GM12878 (cell line): ENCODE measurements around the gene EIF5. TPM values are rescaled to one million over a fixed set of nuclear protein-coding genes. Genes with fewer than 3 reads are reported as not detected.

Experiments
- ASH2L ChIP-seq: fragments of 300-600, 200-600 bp; sonication (generic); IDR thresholded peaks from 2 replicates; pipeline ENCODE4 v1.6.1; 2017; ENCODE audit warnings: low read depth, mild to moderate bottlenecking, borderline replicate concordance
- ATF7 ChIP-seq: fragments of 450-650 bp; IDR thresholded peaks from 2 replicates; pipeline ENCODE4 v1.6.1; 2016; ENCODE audit warnings: low read depth, mild to moderate bottlenecking
- BCL11A ChIP-seq: IDR thresholded peaks from 2 replicates; pipeline ENCODE4 v1.6.1; 2011; ENCODE audit warnings: low read depth, low read length
- CEBPZ ChIP-seq: fragments of 150-350 bp; IDR thresholded peaks from 2 replicates; pipeline ENCODE4 v1.6.1; 2016; ENCODE audit warnings: low read depth, low read length
- EZH2 ChIP-seq: IDR thresholded peaks from 2 replicates; pipeline ENCODE4 v1.6.1; 2012; ENCODE audit warnings: low read depth, mild to moderate bottlenecking, control low read depth, inconsistent platforms, low read length, borderline replicate concordance; ENCODE audit not compliant: control insufficient read depth
- MEF2B ChIP-seq: fragments of 450-650 bp; IDR thresholded peaks from 2 replicates; pipeline ENCODE4 v1.6.1; 2018; ENCODE audit warnings: mild to moderate bottlenecking, moderate library complexity; ENCODE audit not compliant: partially characterized antibody, poor library complexity, severe bottlenecking
- MTA2 ChIP-seq: fragments of 450-650 bp; IDR thresholded peaks from 2 replicates; pipeline ENCODE4 v1.6.1; 2016; ENCODE audit warnings: low read depth, mild to moderate bottlenecking, moderate library complexity
- RCOR1 ChIP-seq: conservative IDR thresholded peaks from 2 replicates; pipeline ENCODE4 v1.6.1; 2012; ENCODE audit warnings: low read depth, low read length, improper control_type of control experiment
- RELA ChIP-seq: fragments of 450-650 bp; IDR thresholded peaks from 2 replicates; pipeline ENCODE4 v1.8.0; 2014; ENCODE audit warnings: borderline replicate concordance; ENCODE audit not compliant: partially characterized antibody
- SIN3A ChIP-seq: IDR thresholded peaks from 2 replicates; pipeline ENCODE4 v1.6.1; 2012; ENCODE audit warnings: low read depth, low read length, improper control_type of control experiment
- USF1 ChIP-seq: IDR thresholded peaks from 2 replicates; pipeline ENCODE4 v1.6.1; 2011; ENCODE audit warnings: borderline replicate concordance, low read depth, mild to moderate bottlenecking, moderate library complexity, mixed read lengths, low read length; ENCODE audit not compliant: insufficient read depth; ENCODE audit errors: extremely low read length
- ZNF384 ChIP-seq: IDR thresholded peaks from 2 replicates; pipeline ENCODE4 v1.6.1; 2012; ENCODE audit warnings: low read depth, mild to moderate bottlenecking, low read length, improper control_type of control experiment, borderline replicate concordance
- polyA plus RNA-seq, 11 experiments: library from polyadenylated mRNA; depleted of rRNA in 4 of 11; unstranded in 6 of 11; stranded (reverse) in 5 of 11; fragments of >200 nt; fragmentation: Nextera tagmentation in 4 of 11; fragmentation: Illumina TruSeq in 1 of 11; extraction: Ambion mirVana in 4 of 11; extraction: Trizol in 1 of 11; gene quantifications; 1 replicate in 1 of 11; 2 replicates in 10 of 11; pipeline versions ENCODE4 v1.2.1 to v1.2.3, GENCODE V29; 2011 to 2016; ENCODE audit warnings: inconsistent platforms in 2 of 11, missing spikeins in 2 of 11, low read depth in 1 of 11
- total RNA-seq, 4 experiments: library from RNA; depleted of rRNA in 3 of 4; stranded (reverse); fragments of >200 nt in 3 of 4; fragmentation: Illumina TruSeq in 1 of 4; extraction: Trizol in 1 of 4; gene quantifications; 2 replicates each; pipeline versions ENCODE4 v1.2.1 to v1.2.3, GENCODE V29; 2013 to 2021
- TF ChIP-seq, protein P1 (sequence below): fragments of 450-650 bp; formaldehyde crosslinking; IDR thresholded peaks from 2 replicates; pipeline ENCODE4 v1.5.0; 2022; ENCODE audit warnings: mild to moderate bottlenecking, missing genetic modification characterization
- TF ChIP-seq, protein P2 (sequence below): fragments of 450-650 bp; IDR thresholded peaks from 2 replicates; pipeline ENCODE4 v1.6.1; 2017; ENCODE audit warnings: mild to moderate bottlenecking, moderate library complexity

EIF5 gene
- total and polyA plus RNA-seq, 10 of the 15 experiments (the other 5 are each of a cell fraction or from before 2014, with no cell fraction given) = 51.2 to 360 (median 115) TPM

DNA sequence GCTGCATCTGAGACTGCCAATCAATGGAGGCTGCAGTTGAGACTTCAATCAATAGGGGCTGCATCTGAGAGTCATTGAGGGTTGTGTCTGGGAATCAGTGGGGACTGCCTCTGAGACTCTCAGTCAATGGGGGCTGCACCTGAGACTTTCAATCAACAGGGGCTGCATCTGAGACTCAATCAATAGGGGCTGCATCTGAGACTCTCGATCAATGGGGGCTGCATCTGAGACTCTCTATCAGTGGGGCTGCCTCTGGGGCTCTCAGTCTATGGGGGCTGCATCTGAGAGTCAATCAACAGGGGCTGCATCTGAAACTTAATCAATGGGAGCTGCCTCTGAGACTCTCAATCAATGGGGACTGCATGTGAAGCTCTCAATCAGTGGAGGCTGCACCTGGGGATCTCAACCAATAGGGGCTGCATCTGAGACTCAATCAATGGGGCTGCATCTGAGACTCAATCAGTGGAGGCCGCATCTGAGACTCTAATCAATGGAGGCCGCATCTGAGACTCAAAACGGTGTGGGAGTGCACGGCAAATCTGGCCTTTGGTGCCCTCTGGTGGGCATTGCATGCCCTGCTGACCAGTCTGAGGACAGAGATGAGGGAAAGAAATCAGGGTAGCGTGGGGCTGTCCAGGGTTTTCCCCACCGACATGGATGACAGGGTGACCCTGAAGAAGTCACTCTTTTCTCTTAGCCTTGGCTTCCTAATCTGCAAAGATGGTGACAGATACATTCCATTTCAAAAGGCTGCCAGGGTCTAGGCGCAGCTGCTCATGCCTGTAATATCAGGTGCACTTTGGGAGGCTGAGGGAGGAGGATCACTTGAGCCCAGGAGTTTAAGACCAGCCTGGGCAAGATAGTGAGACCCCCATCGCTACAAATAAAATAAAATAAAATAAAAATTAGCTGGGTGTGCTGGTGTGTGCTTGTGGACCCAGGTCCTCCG, 41.3 kb upstream of the EIF5 start (continued):
- TF ChIP-seq, protein P1, sequence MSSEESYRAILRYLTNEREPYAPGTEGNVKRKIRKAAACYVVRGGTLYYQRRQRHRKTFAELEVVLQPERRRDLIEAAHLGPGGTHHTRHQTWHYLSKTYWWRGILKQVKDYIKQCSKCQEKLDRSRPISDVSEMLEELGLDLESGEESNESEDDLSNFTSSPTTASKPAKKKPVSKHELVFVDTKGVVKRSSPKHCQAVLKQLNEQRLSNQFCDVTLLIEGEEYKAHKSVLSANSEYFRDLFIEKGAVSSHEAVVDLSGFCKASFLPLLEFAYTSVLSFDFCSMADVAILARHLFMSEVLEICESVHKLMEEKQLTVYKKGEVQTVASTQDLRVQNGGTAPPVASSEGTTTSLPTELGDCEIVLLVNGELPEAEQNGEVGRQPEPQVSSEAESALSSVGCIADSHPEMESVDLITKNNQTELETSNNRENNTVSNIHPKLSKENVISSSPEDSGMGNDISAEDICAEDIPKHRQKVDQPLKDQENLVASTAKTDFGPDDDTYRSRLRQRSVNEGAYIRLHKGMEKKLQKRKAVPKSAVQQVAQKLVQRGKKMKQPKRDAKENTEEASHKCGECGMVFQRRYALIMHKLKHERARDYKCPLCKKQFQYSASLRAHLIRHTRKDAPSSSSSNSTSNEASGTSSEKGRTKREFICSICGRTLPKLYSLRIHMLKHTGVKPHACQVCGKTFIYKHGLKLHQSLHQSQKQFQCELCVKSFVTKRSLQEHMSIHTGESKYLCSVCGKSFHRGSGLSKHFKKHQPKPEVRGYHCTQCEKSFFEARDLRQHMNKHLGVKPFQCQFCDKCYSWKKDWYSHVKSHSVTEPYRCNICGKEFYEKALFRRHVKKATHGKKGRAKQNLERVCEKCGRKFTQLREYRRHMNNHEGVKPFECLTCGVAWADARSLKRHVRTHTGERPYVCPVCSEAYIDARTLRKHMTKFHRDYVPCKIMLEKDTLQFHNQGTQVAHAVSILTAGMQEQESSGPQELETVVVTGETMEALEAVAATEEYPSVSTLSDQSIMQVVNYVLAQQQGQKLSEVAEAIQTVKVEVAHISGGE (CRISPR knock-in tag) = no peak
- TF ChIP-seq BCL11A (no peak), USF1 (no peak), MEF2B (no peak), CEBPZ (no peak), ZNF384 (no peak), MTA2 (no peak), EZH2 (no peak), RELA (peak; percentile 73), ASH2L (no peak), SIN3A (no peak), ATF7 (no peak), RCOR1 (no peak)
- TF ChIP-seq, protein P2, sequence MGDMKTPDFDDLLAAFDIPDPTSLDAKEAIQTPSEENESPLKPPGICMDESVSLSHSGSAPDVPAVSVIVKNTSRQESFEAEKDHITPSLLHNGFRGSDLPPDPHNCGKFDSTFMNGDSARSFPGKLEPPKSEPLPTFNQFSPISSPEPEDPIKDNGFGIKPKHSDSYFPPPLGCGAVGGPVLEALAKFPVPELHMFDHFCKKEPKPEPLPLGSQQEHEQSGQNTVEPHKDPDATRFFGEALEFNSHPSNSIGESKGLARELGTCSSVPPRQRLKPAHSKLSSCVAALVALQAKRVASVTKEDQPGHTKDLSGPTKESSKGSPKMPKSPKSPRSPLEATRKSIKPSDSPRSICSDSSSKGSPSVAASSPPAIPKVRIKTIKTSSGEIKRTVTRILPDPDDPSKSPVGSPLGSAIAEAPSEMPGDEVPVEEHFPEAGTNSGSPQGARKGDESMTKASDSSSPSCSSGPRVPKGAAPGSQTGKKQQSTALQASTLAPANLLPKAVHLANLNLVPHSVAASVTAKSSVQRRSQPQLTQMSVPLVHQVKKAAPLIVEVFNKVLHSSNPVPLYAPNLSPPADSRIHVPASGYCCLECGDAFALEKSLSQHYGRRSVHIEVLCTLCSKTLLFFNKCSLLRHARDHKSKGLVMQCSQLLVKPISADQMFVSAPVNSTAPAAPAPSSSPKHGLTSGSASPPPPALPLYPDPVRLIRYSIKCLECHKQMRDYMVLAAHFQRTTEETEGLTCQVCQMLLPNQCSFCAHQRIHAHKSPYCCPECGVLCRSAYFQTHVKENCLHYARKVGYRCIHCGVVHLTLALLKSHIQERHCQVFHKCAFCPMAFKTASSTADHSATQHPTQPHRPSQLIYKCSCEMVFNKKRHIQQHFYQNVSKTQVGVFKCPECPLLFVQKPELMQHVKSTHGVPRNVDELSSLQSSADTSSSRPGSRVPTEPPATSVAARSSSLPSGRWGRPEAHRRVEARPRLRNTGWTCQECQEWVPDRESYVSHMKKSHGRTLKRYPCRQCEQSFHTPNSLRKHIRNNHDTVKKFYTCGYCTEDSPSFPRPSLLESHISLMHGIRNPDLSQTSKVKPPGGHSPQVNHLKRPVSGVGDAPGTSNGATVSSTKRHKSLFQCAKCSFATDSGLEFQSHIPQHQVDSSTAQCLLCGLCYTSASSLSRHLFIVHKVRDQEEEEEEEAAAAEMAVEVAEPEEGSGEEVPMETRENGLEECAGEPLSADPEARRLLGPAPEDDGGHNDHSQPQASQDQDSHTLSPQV = no peak
